Hepatic stellate cell (primary cell): ENCODE measurements around the gene STARD13.
"Not testable (repeated sequence)": the region's sequence is repeated elsewhere in the genome, so short reads cannot be mapped to it uniquely, and the experiment has no call there.

Experiments
- DNase-seq: peaks from one replicate; pipeline ENCODE4 v3.0.0; 2011; ENCODE audit warnings: low spot score

Gene STARD13

DNA sequence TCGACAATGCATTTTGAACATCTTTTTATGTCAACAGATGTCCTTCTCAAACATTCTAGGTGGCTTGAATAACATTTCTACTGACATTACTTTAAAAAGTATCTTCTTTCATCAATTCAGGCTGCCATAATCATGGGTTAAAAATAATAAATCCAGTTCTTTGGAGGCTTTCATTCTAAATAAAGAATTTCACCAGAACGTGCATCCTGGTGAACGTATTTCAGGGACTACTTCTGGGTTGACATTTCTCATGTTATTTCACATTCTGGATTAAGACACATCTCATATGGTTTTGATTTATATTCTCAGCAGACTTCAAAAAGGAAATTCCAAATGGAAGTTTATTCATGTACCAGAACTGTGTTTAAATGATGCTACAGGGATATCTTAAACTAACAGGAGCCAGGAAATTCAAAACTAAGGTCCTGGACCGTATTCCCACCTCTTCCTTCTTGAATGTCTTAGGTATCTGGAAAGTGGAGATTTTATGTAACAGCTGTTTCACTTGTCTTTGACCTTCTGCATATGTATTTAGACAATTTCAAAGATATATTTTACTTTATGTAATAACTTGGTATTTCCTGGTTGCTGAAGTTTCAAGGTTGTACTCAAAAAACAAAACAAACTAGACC is 107.2 kb downstream of the STARD13 start:
- no peak for DNase-seq

- DNase-seq: not testable (repeated sequence)
These were observed 108.0 kb downstream of the STARD13 start for GRCh38 chr13:33177340-33178208.

- no peak for DNase-seq
These were observed 109.0 kb downstream of the STARD13 start for GRCh38 chr13:33176526-33176925.

DNA sequence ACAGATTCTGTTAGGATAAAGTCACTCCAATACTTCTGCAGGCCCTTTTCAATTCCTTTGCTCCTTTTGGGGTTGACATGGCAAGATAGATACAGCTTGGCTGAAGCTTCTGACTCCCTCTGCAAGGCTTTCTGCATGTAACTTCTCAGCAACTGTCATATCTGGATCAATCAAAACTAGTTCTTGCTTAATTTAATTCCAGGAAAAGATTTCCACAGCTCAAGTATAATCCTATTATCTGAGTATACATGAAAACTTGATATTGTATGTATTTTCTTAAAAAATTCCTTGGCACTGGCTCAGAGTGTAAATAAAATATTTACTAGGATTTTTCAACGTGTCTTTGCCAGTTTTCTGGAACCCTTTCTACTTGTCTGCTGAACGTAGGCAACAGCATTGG is 109.6 kb downstream of the STARD13 start:
- no peak for DNase-seq

DNA sequence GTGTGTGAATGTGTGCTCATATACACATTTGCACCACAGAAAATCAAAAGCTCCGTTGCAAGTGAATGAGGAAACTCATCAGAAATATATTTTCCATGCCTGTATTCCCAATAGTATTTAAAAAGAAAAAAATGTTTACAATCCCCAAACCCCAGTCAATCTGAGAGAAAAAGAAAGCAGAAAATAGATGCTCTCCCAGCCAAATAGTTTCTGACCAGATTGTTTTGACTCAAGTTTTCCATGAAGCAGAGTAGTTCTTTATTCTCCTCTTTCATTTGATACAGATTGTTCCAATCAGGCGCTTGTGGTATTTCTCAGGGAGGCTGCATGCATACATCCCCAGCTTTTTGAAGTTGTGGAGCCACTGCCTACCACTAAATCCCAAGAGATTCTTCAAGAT is 110.6 kb downstream of the STARD13 start:
- no peak for DNase-seq

DNA sequence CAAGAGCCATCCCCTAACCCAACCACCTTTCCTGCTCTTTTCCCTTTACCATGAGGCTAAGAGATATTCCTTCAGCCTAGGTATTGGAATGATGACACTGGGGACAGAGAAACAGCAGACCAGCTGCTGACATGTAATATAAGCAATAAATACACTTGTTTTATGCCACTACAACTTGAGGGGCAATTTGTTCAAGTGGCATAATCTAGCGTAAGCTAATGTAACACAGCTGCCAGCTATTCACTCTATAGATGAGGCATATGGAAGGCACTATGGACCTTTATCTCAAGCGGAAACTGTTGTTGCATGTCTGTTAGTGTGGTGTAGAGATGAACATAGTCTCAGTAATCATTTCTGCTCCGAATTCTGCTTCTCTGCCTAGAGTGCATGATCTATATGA is 111.1 kb downstream of the STARD13 start:
- DNase-seq: no peak

DNA sequence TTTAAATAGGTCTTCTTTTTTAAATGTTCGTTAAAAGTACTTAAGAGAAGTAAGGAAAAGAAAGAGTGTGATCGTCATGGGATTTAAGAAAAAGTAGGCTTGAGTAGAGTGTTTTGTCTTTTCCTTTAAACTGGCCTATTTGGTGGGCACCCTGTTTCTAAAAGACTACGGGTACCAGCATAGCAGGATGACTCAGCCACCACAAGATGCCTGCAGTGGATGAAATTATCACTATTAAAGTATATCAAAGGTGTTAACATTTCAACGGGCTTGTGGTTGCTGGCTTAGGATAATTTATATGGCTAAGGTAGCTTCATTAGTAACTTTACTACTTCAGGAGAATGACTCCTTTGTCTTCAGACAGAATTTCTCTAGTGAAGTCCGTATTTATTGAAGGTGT is 112.6 kb downstream of the STARD13 start:
- DNase-seq: no peak

GRCh38 chr13:33172400-33172799 is 113.2 kb downstream of the STARD13 start:
- no peak for DNase-seq

GRCh38 chr13:33169273-33169980 is 116.1 kb downstream of the STARD13 start:
- no peak for DNase-seq

- no peak for DNase-seq
These were observed 117.1 kb downstream of the STARD13 start for GRCh38 chr13:33168321-33168960.

GRCh38 chr13:33167491-33167890 is 118.1 kb downstream of the STARD13 start:
- no peak for DNase-seq

DNA sequence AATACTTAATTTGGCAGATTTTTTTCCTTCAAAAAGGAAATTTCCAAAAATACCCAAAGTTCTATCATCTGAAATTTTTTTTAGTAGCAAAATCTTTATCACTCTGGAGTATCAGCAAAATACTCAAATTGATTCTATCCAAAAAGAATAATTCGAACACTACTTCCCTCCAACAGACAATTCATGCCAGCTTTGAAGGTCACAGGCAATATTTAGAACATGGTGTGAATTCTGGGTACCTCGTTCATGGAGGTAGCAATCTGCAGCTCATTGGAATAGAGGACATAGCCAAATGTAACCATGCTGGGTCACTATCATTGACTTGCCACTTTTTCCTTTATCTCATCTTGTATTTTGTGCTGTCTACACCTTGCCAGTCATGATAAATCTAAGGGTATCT is 119.8 kb downstream of the STARD13 start:
- DNase-seq: no peak

DNA sequence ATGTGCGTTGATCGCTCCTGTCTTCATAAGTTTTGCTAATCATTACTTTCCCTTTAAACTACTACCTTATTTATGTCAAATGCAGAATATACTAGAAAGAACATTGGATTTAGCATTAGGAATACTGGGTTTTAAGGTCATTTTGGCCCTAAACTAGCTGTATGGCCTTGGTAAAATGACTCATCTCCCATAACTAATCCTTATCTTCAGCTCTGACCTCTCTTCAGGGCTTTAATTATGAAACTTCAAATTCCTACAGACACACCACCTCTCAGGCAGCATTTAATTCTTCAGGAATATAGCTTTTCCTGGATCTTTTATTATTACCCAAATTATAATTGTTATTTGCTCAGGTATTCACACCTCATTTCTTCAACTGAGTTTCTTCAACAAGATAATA is 121.2 kb downstream of the STARD13 start:
- no peak for DNase-seq

DNA sequence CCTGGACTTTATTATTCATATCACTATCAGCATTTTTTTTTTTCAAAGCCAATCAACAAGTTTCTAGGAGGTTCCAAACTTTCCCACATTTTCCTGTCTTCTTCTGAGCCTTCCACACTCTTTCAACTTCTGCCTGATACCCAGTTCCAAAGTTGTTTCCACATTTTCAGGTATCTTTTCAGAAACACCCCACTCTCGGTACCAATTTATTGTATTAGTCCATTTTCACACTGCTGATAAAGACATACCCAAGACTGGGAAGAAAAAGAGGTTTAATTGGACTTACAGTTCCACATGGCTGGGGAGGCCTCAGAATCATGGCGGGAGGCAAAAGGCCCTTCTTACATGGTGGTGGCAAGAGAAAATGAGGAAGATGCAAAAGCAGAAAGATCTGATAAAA is 122.8 kb downstream of the STARD13 start:
- not testable (repeated sequence) for DNase-seq

GRCh38 chr13:33158816-33159215 is 126.7 kb downstream of the STARD13 start:
- no peak for DNase-seq

- no peak for DNase-seq
These were observed 127.3 kb downstream of the STARD13 start for GRCh38 chr13:33158271-33158670.

GRCh38 chr13:33154911-33155310 is 130.6 kb downstream of the STARD13 start:
- DNase-seq: no peak

DNA sequence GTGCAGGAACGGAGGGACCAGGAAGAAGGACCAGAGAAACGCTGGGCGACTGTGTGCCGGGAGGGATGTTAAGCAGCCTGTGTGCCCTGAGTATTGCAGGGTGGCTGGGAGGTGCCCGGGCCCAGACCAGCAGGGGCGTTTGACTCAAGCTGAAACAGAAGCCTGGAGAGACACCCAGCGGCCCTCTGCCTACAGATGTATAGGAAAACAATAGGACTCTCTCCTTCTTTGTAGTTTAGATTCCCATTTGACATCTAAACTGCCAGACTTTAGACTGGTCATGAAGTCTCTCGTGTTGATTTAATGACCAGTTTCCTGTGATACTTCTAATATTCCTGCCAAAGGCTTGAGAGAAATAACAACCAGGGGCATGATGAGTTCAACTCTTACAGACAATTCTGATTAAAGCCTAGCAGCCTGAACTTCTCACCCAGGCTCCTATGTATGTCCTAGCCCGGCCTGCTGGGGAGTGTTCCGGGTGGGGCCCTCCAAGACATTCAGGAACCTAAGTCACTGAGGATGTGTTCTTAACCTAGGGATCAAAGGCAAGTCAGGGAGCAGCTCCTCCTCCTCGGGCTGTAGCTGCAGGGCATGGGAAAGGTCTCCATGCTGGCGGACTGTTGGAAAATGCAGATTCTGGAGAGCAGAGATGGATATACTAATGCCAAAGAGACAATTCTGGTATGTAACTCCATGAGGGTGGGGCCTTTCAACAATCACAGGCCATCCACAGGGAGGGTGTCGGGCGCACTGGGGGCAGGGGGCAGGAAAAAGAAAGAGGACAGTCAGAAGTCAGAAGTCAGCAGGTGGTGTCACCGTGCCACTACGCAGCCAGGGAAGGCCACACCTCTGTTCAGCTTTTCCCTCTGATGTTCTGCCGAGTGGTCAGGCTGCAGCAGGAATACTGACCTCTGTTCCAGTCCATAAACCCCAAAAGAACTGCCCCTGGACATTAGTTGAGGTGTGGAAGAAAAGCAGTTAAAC is 131.8 kb downstream of the STARD13 start:
- DNase-seq: peak; percentile 17

DNA sequence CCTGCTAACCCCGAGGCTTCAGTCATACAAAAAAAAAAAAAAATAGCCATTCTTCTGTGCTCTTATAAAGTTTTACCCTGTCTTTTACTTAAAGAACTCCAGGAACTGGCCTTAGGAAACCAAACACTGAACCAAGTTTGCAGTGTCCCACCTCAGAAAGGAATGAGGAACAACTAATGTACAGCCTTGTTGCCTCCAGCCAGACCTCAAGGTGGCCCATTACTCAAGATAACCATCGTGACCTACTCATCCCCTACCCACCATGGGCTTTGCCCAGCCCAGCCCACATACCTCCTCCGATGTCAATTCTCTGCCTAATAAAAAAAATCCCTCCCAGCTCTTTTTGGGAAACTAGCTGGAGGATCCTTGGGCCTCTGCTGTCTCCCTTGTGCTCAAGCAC is 133.2 kb downstream of the STARD13 start:
- no peak for DNase-seq

DNA sequence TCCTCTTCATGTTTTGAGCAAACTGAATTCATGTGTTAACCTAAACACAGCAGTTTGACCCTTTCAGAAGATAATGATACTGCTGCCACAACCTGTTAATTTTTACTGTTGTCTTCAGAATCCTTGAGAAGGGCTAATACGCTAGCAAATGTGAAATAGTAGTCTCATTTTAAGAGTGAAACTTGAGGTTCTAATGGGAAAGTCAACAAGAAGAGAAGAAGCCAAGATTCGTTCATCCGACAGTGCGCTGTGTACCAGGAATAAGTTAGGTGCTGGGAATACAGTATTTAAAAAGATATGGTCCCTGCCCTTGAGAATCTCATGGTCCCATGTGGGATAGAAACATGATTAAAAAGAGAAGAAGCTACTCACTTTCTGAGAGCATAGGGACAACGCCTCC is 134.9 kb downstream of the STARD13 start:
- DNase-seq: no peak

GRCh38 chr13:33150126-33150525 is 135.4 kb downstream of the STARD13 start:
- no peak for DNase-seq
